Measurements from ENCODE around the gene SNX5. TPM values are rescaled to one million over a fixed set of nuclear protein-coding genes. Genes with fewer than 3 reads are reported as not detected.
A peak's percentile ranks its signal among the peaks of the same experiment; 100 is the strongest.

SNX5 gene
- total and polyA plus RNA-seq, 12 donors, result 29.0 to 59.1 (median 47.3) TPM

DNA sequence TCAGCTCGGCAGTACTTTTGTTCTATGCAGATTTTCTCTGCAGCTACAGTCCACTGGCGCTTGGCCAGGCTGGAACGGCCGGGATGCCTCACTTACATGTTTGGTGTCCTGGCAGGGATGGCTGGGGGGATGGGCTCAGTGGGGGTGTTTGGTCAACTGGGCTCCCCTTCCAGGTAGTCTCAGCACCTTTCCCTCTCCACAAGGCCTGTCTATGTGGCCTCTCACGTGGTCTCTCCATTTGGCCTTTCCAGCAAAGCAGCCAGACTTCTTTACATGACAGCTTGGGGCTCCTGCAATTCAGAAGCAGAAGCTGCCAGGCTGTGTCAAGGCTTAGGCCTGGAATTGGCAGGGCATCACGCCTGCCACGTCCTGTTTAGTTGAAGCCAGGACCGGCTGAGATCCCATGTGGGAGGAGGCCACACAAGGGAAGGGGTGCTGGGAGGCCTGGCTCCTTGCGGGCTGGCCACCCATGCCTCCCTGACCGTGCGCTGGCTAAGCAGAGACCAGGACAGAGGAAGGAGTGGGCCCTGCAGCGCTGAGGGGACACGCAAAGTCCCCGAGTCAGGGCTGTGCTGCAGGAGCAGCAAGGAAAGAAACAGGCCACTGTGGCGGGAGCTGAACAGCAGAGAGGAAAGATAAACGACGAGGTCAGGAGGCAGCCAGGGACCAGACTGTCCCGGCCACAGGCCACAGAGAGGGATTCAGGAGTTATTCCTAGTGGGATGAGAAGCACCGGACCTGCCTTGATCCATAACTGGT lies 39.1 kb upstream of the SNX5 start:
- TF ChIP-seq, protein P1, sequence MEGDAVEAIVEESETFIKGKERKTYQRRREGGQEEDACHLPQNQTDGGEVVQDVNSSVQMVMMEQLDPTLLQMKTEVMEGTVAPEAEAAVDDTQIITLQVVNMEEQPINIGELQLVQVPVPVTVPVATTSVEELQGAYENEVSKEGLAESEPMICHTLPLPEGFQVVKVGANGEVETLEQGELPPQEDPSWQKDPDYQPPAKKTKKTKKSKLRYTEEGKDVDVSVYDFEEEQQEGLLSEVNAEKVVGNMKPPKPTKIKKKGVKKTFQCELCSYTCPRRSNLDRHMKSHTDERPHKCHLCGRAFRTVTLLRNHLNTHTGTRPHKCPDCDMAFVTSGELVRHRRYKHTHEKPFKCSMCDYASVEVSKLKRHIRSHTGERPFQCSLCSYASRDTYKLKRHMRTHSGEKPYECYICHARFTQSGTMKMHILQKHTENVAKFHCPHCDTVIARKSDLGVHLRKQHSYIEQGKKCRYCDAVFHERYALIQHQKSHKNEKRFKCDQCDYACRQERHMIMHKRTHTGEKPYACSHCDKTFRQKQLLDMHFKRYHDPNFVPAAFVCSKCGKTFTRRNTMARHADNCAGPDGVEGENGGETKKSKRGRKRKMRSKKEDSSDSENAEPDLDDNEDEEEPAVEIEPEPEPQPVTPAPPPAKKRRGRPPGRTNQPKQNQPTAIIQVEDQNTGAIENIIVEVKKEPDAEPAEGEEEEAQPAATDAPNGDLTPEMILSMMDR (IDR thresholded peaks at IDR 0.05), result no peak
- whole genome bisulfite sequencing, 2 donors, result 54 to 58% methylated on average over 19 of the region's 19 CpGs
- peaks cover 0 to 10% (median 0%) of the 10 kb centered on the region in 9 donors for H3K4me1 ChIP-seq
- H3K36me3 ChIP-seq, result no peaks in the 10 kb centered on the region
- ATAC-seq (peak; percentile 11 to 67 (median 50)), DNase-seq (peak; percentile 23 to 40)
- no peak overlapping the region for H3K27ac ChIP-seq
- no peaks in the 10 kb centered on the region for H3K27me3 ChIP-seq
- H3K4me3 ChIP-seq, result no peak overlapping the region
- intact Hi-C loops (cut with DNase I), result no loop called here
- H3K9me3 ChIP-seq, result no peaks in the 10 kb centered on the region

DNA sequence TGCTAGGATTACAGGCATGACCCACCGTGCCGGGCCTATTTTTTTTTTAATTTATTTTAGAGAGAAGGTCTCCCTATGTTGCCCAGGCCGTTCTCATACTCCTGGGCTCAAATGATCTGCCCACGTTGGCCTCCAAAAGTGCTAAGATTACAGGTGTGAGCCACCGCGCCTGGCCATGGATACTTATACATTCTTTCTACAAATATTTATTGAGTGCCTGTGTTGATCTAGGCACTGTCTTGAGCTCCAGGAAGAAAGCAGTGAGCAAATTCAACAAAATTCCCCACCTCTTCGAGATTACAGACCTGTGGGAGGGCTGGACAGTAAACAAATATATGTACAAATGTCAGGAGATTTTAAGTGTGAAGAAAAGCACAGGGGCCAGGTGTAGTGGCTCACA lies 38.1 kb upstream of the SNX5 start:
- peaks cover 0 to 11% (median 1%) of the 10 kb centered on the region in 9 donors for H3K4me1 ChIP-seq
- no peaks in the 10 kb centered on the region for H3K9me3 ChIP-seq
- intact Hi-C loops (cut with DNase I), result no loop called here
- ATAC-seq, result no peak
- no peaks in the 10 kb centered on the region for H3K27me3 ChIP-seq
- 90 to 93% methylated on average over 7 of the region's 7 CpGs for WGBS, 2 donors
- no peak overlapping the region for H3K4me3 ChIP-seq
- H3K36me3 ChIP-seq, result no peaks in the 10 kb centered on the region
- no peak overlapping the region for H3K27ac ChIP-seq
- no peak for DNase-seq
- TF ChIP-seq, protein P1 (IDR thresholded peaks at IDR 0.05), result no peak

DNA sequence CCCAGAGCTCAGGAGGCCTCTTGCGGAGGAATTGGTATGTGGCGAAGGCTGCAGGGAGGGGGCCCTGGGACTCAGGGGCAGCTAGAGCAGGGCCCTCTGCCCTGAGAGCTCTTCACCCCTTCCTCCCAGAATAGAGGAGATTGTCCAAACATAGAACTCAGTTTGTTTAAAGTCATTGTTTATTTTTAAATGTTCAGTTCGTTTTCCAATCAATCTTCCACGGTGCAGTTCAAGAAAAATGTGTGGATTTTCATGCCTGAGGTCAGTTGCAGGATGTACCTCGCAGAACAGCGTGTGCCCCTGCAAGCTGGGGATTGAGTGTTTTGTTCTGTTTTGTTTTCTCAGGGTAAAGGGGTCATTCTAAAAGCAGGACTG lies 37.4 kb upstream of the SNX5 start:
- no peak for ATAC-seq
- peaks cover 0 to 18% (median 3%) of the 10 kb centered on the region in 9 donors for H3K4me1 ChIP-seq
- WGBS, 2 donors, result 73 to 74% methylated on average over 6 of the region's 6 CpGs

DNA sequence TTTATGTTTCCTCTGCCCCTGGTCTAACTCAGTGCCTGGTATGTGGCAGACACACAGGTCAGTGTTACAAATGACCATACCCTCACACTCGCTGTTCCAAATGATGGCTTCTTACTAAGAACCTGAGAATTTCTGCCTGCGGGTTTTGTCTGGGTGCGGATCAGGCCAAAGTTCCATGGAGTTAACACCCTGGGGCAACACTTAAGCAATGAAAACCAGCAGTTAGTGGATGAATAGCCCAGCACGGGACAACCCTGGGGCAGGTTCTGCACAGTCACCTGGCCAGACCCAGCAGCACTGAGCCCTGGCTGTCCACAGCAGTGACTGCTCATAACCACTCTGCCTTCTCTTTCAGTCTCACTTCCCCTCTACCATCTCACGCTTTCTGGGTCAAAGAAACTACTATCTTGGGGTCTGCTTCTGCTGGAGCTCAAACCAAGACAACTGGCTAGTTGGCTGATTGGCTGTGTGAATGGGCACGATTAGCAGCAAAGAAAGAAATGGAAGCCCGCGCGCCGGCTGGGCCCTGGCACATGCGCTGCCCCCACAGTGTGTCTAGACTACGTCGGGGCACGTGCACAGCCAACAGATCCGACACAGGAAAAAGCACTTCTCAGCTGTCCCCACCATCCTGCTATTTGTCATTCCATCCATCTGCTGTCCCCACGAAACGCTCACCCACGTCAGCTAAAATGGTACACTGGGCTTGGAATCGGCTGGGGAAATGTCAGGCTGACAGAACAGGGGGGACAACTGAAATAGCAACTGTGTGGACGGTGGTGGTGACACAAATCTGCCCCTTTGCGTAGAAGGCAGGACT lies 36.8 kb upstream of the SNX5 start:
- intact Hi-C loops (cut with DNase I), result no loop called here
- Histone ChIP-seq H3K27me3 (no peaks in the 10 kb centered on the region), H3K4me3 (no peak overlapping the region), H3K4me1 (peaks cover 0 to 18% (median 3%) of the 10 kb centered on the region in 9 donors), H3K9me3 (no peaks in the 10 kb centered on the region), H3K36me3 (no peaks in the 10 kb centered on the region), H3K27ac (no peak overlapping the region)
- WGBS, 2 donors, result 78 to 79% methylated on average over 21 of the region's 21 CpGs
- ATAC-seq, result no peak
- DNase-seq, result no peak
- TF ChIP-seq, protein P1 (IDR thresholded peaks at IDR 0.05), result no peak

More for the DNA sequence above, 37.4 kb upstream of the SNX5 start:
- H3K27ac ChIP-seq, result no peak overlapping the region
- no peaks in the 10 kb centered on the region for H3K36me3 ChIP-seq
- no peak for DNase-seq
- no peaks in the 10 kb centered on the region for H3K27me3 ChIP-seq
- intact Hi-C loops (cut with DNase I), result no loop called here
- H3K4me3 ChIP-seq, result no peak overlapping the region
- TF ChIP-seq, protein P1 (IDR thresholded peaks at IDR 0.05), result no peak
- no peaks in the 10 kb centered on the region for H3K9me3 ChIP-seq
